ENCODE measurements around the gene SLC25A11. TPM values are rescaled to one million over a fixed set of nuclear protein-coding genes. Genes with fewer than 3 reads are reported as not detected.

The SLC25A11 gene
- total and polyA plus RNA-seq, 2 donors (not counting 1 experiment from before 2014, with no cell fraction given), result 32.3 to 44.4 TPM

GRCh38 chr17:4968486-4969046, 28.7 kb upstream of the SLC25A11 start:
- ATAC-seq (ENCODE audit: low read depth) (no peak), DNase-seq (no peak)
- Mint-ChIP-seq H3K27me3 (no peaks in the 10 kb centered on the region), H3K27ac (no peak overlapping the region), H3K4me3 (no peak overlapping the region), H3K4me1 (peaks cover 15% of the 10 kb centered on the region), H3K9me3 (ENCODE audit: insufficient read depth) (no peaks in the 10 kb centered on the region)
- ChIA-PET CTCF (interaction anchor here (0.5 to 4.3 kb wide), 6 partner anchors 10 to 67 kb away, joined by 3 to 32 read pairs (median 4); partner anchors contain the start of genes CAMTA2, RNF167, SLC25A11 and SLC52A1), POLR2A (interaction anchor here (1.1 to 4.7 kb wide), 5 partner anchors 20 to 69 kb away, joined by 5 to 81 read pairs (median 13); partner anchors contain the start of genes C17orf107, PFN1, RNF167 and SLC25A11)
- intact Hi-C loops (cut with micrococcal nuclease), result loop anchor here (5.0 kb wide), 1 partner anchor 49 kb away; no protein-coding TSS in a partner anchor
- peak overlapping the region; percentile 75 for H2AFZ ChIP-seq (ENCODE audit: insufficient read depth, low read depth, low read length, poor library complexity, severe bottlenecking)
- peak overlapping the region; percentile 85 for H3K4me2 ChIP-seq (replicated peaks; ENCODE audit: low read depth, low read length, poor library complexity, severe bottlenecking)
- H3K9ac ChIP-seq (ENCODE audit: low read length), result peak overlapping the region; percentile 73
- peak overlapping the region; percentile 58 to 68 for H3K27ac ChIP-seq (ENCODE audit: low read length in 2 of 2)
- peak overlapping the region; percentile 67 to 92 (median 75) for H3K4me3 ChIP-seq (ENCODE audit: control extremely low read depth in 1 of 5, extremely low read depth in 1 of 5, insufficient read depth in 1 of 5, low read depth in 2 of 5, low read length in 4 of 5)
- peaks cover 17 to 22% of the 10 kb centered on the region in 2 donors for H3K4me1 ChIP-seq (ENCODE audit: control insufficient read depth in 2 of 2, insufficient read depth in 2 of 2, low read length in 2 of 2)
- peaks cover 26% of the 10 kb centered on the region for H3K79me2 ChIP-seq (ENCODE audit: control insufficient read depth, insufficient read depth, low read length)
- H3K27me3 ChIP-seq (replicated peaks in 1 of 4; ENCODE audit: control extremely low read depth in 1 of 4, control insufficient read depth in 3 of 4, insufficient read depth in 4 of 4, low read length in 3 of 4), result no peaks in the 10 kb centered on the region
- H3K36me3 ChIP-seq (replicated peaks in 1 of 2; ENCODE audit: control extremely low read depth in 1 of 2, control insufficient read depth in 1 of 2, extremely low read depth in 1 of 2, insufficient read depth in 2 of 2, low read length in 1 of 2), result peaks cover 0 to 17% of the 10 kb centered on the region in 2 experiments
- WGBS (ENCODE audit: insufficient coverage), result 65% methylated on average over 22 of the region's 23 CpGs
- no peaks in the 10 kb centered on the region for H4K20me1 ChIP-seq (ENCODE audit: control insufficient read depth, insufficient read depth, low read length, poor library complexity, severe bottlenecking)
- no peaks in the 10 kb centered on the region for H3K9me3 ChIP-seq (ENCODE audit: control extremely low read depth in 1 of 3, control insufficient read depth in 2 of 3, insufficient read depth in 1 of 3, low read length in 2 of 3)
- no peak for TF ChIP-seq EZH2 (IDR thresholded peaks at IDR 0.05; ENCODE audit: borderline replicate concordance, insufficient read depth, low read depth, low read length, poor library complexity, severe bottlenecking)
- TF ChIP-seq, protein P1, sequence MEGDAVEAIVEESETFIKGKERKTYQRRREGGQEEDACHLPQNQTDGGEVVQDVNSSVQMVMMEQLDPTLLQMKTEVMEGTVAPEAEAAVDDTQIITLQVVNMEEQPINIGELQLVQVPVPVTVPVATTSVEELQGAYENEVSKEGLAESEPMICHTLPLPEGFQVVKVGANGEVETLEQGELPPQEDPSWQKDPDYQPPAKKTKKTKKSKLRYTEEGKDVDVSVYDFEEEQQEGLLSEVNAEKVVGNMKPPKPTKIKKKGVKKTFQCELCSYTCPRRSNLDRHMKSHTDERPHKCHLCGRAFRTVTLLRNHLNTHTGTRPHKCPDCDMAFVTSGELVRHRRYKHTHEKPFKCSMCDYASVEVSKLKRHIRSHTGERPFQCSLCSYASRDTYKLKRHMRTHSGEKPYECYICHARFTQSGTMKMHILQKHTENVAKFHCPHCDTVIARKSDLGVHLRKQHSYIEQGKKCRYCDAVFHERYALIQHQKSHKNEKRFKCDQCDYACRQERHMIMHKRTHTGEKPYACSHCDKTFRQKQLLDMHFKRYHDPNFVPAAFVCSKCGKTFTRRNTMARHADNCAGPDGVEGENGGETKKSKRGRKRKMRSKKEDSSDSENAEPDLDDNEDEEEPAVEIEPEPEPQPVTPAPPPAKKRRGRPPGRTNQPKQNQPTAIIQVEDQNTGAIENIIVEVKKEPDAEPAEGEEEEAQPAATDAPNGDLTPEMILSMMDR (IDR thresholded peaks at IDR 0.05), result no peak

Data from B cell (primary cell).